ENCODE data around the gene LRTM2.

The LRTM2 gene

GRCh38 chr12:1839956-1840951, 19.9 kb downstream of the LRTM2 start:
- DNase-seq (ENCODE audit: insufficient read length, low spot score) (no peak), FAIRE-seq (no peak)
- no peak for TF ChIP-seq TAF1 (IDR thresholded peaks at IDR 0.05; ENCODE audit: low read depth, low read length)

GRCh38 chr12:1840981-1841425, 20.6 kb downstream of the LRTM2 start:
- FAIRE-seq (no peak), DNase-seq (ENCODE audit: insufficient read length, low spot score) (no peak)
- TF ChIP-seq PAX5 (IDR thresholded peaks at IDR 0.05; ENCODE audit: insufficient read depth, low read length, severe bottlenecking) (no peak), POU2F2 (IDR thresholded peaks at IDR 0.05; ENCODE audit: low read depth, low read length) (no peak), POLR2A (IDR thresholded peaks at IDR 0.05; ENCODE audit: low read depth, low read length) (no peak), TAF1 (IDR thresholded peaks at IDR 0.05; ENCODE audit: low read depth, low read length) (no peak), POLR2AphosphoS5 (IDR thresholded peaks at IDR 0.05; ENCODE audit: low read depth, low read length) (no peak), SPI1 (IDR thresholded peaks at IDR 0.05; ENCODE audit: low read depth, low read length) (no peak)

- DNase-seq (ENCODE audit: insufficient read length, low spot score) (no peak), FAIRE-seq (no peak)
- no peak for TF ChIP-seq PAX5 (IDR thresholded peaks at IDR 0.05; ENCODE audit: insufficient read depth, low read length, severe bottlenecking)
- TF ChIP-seq POU2F2 (IDR thresholded peaks at IDR 0.05; ENCODE audit: low read depth, low read length), result no peak
- no peak for TF ChIP-seq POLR2A (IDR thresholded peaks at IDR 0.05; ENCODE audit: low read depth, low read length)
- TF ChIP-seq SPI1 (IDR thresholded peaks at IDR 0.05; ENCODE audit: low read depth, low read length), result no peak
- no peak for TF ChIP-seq TAF1 (IDR thresholded peaks at IDR 0.05; ENCODE audit: low read depth, low read length)
- TF ChIP-seq POLR2AphosphoS5 (IDR thresholded peaks at IDR 0.05; ENCODE audit: low read depth, low read length), result no peak
These were observed 21.3 kb downstream of the LRTM2 start for GRCh38 chr12:1841586-1842182.

DNA sequence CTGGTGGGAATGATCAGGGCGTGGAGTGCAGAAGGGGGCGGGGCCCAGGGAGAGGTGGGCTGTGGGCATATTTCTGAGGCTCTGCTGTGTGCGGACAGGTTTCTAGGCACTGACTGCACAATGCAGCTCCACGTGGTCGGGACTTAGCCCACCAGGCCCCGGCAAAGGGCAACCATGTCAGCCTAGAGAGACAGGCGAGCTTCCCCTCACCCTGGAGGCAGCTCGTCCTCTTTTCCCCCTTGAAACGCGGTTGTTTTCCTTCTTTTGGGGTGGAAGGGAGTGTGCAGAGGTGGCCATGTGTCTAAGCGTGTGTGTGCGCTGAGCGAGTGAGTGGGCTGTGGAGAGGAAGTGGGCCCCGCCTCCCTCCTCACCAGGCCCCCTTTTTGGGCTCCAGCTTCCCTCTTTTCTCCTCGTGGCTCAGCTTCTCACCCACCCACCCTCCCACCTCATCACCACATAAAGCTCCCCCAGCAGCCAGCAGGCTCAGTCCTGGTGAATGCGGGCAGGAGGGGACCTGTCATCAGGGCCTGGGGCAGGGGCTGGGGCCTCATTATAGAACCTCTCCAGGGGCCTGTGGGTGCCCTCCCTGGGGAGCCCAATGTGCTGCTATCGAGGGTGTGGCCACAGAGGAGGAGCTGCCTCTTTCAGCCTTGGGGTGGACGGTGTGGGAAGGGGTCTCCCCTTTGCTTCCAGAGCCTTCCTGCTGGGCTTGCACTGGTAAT, 22.0 kb downstream of the LRTM2 start:
- no peak for FAIRE-seq
- TF ChIP-seq POLR2A (IDR thresholded peaks at IDR 0.05; ENCODE audit: low read depth, low read length), result no peak
- DNase-seq (ENCODE audit: insufficient read length, low spot score), result no peak

DNA sequence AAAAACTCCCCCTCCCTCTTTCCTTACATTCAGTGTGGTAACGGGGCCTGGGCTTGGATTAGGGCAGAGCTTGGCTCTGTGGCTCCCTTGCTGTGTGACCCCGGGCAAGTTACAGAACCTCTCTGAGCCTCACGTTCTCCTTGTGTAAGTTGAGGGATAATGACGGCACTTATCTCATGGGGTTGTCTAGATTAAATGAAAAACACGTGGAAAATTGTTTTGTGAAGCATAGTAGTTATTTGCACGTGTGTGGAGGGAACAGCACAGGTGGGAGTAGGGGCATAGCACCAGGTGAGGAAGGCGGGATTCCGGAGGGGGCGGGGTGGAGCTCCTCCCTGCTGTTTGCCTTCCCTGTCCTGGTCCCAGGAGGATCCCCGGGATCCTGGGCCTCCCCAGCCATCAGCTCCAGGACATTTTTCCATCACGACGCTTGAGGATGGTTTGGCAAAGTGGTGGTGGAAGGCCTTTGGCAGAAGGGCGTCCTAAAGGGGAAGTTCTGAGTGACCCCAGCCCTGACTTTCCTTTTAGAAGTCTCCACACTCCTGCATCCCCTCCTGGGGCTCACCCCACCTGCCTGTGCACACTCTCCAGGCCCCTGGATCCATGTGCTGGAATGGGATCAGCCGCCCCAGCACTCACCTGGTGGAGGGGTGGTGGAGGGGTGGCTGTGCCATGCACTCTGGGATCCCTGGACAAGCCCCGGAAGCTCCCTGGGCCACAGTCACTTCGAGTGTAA, 22.7 kb downstream of the LRTM2 start:
- TF ChIP-seq PAX5 (IDR thresholded peaks at IDR 0.05; ENCODE audit: insufficient read depth, low read length, severe bottlenecking) (no peak), POLR2AphosphoS5 (IDR thresholded peaks at IDR 0.05; ENCODE audit: low read depth, low read length) (no peak), POLR2A (IDR thresholded peaks at IDR 0.05; ENCODE audit: low read depth, low read length) (no peak), POU2F2 (IDR thresholded peaks at IDR 0.05; ENCODE audit: low read depth, low read length) (no peak), SPI1 (IDR thresholded peaks at IDR 0.05; ENCODE audit: low read depth, low read length) (no peak), TAF1 (IDR thresholded peaks at IDR 0.05; ENCODE audit: low read depth, low read length) (no peak)
- DNase-seq (ENCODE audit: insufficient read length, low spot score) (no peak), FAIRE-seq (no peak)

DNA sequence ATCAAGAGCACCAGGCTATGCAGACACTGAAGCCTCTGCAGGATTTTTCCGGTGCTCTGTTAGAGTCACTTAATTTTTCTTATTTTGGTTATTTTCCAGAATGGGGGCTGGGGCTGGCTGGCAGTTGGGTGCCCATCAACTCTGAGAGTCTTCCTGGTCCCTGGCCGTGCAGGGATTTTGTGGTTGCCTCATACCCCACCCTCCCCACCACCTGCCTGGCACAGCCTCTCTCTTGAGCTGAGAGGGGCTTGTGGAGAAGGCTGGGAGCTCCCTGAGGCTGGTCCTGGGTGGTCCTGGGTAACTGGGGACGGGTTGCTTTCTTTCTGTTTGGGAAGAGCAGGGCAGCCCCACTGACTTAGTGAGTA, 23.3 kb downstream of the LRTM2 start:
- FAIRE-seq (no peak), DNase-seq (ENCODE audit: insufficient read length, low spot score) (no peak)
- TF ChIP-seq POLR2AphosphoS5 (IDR thresholded peaks at IDR 0.05; ENCODE audit: low read depth, low read length) (no peak), PAX5 (IDR thresholded peaks at IDR 0.05; ENCODE audit: insufficient read depth, low read length, severe bottlenecking) (no peak), SPI1 (IDR thresholded peaks at IDR 0.05; ENCODE audit: low read depth, low read length) (no peak), TAF1 (IDR thresholded peaks at IDR 0.05; ENCODE audit: low read depth, low read length) (no peak), POLR2A (IDR thresholded peaks at IDR 0.05; ENCODE audit: low read depth, low read length) (no peak)

DNA sequence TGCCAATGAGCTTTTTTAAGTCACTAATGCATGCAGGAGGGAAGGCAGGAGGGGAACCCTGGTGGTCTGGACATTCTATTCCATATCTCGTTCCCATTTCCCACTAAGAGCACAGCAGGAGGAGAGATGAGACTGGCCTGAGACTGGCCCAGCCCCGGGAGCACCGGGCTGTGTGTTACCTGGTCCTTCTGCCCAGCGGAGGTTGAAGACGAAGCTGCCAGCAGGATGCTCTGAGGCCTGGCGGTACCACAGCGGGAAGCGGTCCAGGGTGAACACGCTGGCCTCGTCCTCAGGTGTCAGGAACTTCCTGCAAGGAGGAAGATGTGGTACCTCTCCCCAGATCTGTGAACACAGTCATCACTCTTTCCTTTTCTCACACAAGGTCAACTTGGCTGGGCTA, 23.9 kb downstream of the LRTM2 start:
- FAIRE-seq, result no peak
- TF ChIP-seq TAF1 (IDR thresholded peaks at IDR 0.05; ENCODE audit: low read depth, low read length) (no peak), PAX5 (IDR thresholded peaks at IDR 0.05; ENCODE audit: insufficient read depth, low read length, severe bottlenecking) (no peak), POLR2A (IDR thresholded peaks at IDR 0.05; ENCODE audit: low read depth, low read length) (no peak), POU2F2 (IDR thresholded peaks at IDR 0.05; ENCODE audit: low read depth, low read length) (no peak), SPI1 (IDR thresholded peaks at IDR 0.05; ENCODE audit: low read depth, low read length) (no peak), POLR2AphosphoS5 (IDR thresholded peaks at IDR 0.05; ENCODE audit: low read depth, low read length) (no peak)
- no peak for DNase-seq (ENCODE audit: insufficient read length, low spot score)

- DNase-seq (ENCODE audit: insufficient read length, low spot score), result no peak
- no peak for FAIRE-seq
- TF ChIP-seq POU2F2 (IDR thresholded peaks at IDR 0.05; ENCODE audit: low read depth, low read length) (no peak), SPI1 (IDR thresholded peaks at IDR 0.05; ENCODE audit: low read depth, low read length) (no peak), TAF1 (IDR thresholded peaks at IDR 0.05; ENCODE audit: low read depth, low read length) (no peak), POLR2A (IDR thresholded peaks at IDR 0.05; ENCODE audit: low read depth, low read length) (no peak), POLR2AphosphoS5 (IDR thresholded peaks at IDR 0.05; ENCODE audit: low read depth, low read length) (no peak), PAX5 (IDR thresholded peaks at IDR 0.05; ENCODE audit: insufficient read depth, low read length, severe bottlenecking) (no peak)
These were observed 24.5 kb downstream of the LRTM2 start for GRCh38 chr12:1844661-1845409.
